GM19238 (cell line): ENCODE measurements around the gene TRERF1.
"Not testable (repeated sequence)": the region's sequence is repeated elsewhere in the genome, so short reads cannot be mapped to it uniquely, and the experiment has no call there.

ENCODE experiments used
- DNase-seq: peaks from one replicate; pipeline ENCODE4 v3.0.0; 2011; ENCODE audit warnings: low spot score; ENCODE audit not compliant: insufficient read length

TRERF1 gene

DNA sequence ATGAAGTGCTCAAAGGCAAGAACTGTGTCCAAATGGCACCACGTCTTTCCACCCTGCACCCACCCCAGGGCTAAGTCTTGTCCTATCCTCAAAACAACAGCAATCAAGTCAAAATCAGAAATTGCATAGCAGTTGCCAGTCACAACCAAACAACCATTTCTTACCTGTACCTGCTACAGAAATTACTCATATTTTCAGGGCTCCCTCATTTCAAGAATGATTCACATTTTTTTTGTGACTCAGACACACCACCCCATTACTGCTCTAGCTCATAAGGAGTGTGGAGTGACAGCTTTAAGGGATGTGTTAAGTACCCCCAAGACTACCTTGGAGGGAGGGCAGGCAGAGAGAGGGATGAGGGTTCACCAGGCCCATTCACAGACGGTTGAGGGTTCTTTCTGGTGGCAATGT lies 111.7 kb downstream of the TRERF1 start:
- DNase-seq: peak; percentile 32

DNA sequence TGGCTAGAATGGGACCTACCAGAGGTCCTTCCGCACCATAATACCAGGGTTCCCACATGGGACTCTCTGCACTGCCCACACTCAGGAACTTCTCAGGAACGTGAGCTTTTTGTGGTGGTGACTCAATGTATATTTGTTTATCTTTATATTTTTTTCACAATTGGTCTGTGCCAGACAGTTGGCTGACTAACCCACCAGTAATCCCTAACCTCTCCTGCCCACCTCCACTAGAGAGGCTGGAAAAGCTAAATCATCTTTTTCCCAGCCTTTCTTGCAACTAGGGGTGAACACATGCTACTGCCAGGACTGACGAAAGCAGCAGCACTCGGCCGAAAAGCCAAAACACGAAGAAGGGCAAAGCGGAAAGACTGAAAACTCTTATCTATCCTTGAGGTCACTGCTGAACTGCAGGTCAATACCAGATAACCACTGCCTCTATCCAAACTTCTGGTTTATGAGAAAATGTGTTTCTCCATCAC lies 112.9 kb downstream of the TRERF1 start:
- no peak for DNase-seq

DNA sequence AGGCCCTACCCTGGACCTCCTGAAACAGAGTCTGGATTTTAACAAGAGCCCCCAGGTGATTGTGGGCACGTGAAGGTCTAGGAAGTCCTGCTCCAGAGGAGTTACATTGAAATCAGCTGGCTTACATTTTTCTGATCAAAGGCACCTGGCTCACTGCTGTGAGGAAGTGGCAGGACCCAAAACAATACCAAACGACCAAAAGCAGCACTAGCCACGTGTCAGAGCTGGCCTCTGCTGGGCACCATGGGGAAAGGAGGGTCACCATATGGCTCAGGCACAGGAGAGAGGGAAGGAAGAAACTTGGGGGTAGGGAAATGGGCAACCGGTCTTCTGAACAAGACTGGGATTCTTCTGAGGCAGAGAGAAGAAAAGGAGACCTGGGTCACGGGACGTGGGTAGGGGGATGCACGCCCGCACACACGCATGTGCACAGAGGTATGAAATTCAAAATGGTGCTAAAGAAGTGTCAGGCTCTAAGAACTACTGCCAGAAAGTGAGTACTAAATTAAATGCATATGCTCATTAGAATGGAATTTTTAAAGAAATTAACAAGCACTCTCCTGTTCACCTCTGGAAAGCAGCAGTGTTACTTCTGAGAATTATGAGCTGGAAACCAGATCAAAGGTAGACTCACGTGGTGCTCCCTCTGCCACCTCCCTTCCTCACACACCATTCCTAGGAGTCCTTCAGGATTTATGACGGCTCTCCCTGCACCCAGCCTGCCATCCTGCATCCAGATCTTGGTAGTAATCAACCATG lies 113.6 kb downstream of the TRERF1 start:
- DNase-seq: no peak

DNA sequence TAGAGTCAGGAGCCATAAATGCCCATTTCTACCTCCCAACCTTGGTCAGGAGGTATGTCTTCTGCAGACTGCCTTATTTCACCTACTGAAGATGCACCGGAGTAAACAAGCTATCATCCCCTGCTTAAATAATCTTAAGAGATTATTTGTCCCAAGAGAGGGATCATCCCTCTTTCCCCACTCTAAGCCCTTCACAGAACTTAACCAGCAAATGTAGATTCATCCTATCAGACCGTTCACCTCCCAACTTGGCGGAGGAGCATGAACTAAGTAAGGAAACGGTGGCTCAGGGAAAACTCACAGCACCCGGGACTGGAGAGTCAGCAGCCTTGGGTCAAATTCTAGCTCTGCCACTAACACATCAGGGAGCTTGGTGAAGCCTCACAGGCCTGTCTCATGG lies 115.3 kb downstream of the TRERF1 start:
- no peak for DNase-seq

DNA sequence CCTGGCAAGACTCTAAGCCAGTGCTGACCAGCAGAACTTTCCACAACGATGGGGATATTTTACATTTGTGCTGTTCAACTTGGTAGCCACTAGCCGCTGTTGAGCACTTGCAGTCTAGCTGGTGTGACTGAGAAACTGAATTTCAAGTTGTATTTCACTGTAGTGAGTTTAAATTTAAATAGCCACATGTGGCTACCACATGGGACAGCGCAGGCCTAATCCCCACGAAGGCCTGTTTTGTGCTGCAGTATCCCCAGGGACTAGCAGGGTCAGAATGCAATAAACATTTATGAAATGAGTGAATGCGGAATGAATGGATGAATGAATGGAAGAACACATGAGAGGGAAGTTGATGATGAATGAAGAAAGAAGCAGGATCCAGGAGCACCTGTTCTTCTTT lies 115.8 kb downstream of the TRERF1 start:
- no peak for DNase-seq

DNA sequence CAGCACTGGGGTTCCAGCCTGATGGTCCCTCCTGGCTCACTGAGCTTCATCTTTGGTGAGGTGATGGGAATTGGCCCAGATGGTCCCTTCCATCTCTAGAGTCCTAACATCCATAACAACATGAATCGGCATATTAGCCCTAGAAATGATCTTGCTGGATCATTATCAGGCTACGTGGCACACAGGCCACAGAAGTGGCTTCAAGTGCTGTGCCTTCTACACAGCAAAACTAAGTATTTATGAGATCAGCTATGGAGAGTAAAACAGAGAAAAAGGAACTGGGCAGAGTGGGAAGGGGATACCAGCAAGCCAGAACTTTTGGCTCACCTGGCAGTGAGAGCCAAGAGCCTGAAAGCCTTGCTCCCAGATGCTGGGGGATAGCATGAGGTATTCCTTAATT lies 116.9 kb downstream of the TRERF1 start:
- DNase-seq: no peak

DNA sequence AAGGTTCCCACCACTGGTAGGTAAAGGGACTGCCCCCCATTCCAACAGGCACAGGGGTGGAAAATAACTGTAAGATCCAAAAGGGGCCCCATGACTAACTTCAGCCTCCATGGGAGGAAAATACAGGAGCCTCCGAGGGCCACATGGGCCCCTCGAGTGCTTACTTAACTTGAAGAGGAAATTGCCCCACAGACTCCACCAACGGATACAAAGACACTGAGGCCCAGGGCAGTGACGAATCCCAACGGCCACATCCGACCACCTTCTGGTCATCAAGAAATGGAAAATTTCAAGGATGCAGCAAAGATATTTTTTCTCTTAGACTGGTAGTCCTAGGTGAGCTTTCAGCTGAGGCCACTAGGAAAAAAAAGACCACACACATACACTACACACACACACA lies 118.1 kb downstream of the TRERF1 start:
- DNase-seq: no peak

DNA sequence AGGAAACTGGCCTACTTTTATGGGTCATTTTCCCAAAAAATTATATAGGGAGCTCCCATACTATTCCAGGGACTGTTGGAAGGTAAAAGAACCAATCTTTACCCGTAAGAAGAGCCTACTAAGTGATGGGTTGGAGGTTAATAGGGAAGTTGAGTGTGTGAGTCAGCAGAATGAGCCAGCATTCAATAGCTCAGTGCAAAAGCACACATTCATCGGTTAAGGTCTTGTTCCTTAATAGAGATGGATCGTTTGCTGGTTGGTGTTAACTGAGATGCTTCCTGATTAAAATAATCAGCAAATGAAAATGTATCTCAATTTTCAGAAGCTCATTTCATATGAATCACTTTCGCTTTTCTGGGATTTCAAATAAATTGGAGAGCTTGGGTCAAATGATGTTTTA lies 118.8 kb downstream of the TRERF1 start:
- no peak for DNase-seq

DNA sequence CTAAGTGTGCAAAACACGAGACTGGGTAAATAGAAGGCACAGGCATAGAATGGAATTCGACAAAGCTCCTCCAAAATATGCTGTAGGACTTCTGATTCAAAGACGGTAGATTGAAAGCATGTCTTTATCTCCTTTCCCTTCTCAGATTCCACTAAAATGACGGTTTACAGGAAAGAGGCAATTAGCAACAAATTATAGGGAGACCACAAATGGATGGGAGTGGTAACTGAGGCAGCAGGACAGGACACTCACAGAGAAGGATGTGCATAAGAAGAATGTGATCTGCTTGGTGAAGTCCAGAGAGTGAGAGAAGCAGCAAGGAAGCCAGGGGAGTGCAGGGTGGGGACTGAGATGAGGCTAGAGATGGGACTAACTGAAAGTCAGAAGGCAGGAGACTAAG lies 120.7 kb downstream of the TRERF1 start:
- no peak for DNase-seq

DNA sequence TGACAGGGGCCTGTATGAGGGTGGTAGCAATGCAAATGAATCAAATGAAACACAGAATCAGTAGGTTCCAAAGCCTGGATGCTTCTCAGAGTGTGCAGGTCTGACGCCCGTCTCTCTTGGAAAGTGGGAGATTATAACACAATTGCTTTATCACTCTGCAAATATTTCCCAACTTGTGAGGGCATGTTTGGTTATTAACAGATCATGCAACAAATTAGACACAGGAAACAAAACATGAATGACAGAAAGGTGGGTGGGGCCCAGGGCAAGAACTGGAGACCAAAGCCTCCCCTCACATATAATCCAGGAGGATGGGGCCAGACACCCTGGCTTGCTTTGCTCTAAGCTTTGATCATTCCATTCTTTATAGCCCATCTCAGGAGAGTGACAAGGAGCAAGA lies 125.5 kb downstream of the TRERF1 start:
- no peak for DNase-seq

DNA sequence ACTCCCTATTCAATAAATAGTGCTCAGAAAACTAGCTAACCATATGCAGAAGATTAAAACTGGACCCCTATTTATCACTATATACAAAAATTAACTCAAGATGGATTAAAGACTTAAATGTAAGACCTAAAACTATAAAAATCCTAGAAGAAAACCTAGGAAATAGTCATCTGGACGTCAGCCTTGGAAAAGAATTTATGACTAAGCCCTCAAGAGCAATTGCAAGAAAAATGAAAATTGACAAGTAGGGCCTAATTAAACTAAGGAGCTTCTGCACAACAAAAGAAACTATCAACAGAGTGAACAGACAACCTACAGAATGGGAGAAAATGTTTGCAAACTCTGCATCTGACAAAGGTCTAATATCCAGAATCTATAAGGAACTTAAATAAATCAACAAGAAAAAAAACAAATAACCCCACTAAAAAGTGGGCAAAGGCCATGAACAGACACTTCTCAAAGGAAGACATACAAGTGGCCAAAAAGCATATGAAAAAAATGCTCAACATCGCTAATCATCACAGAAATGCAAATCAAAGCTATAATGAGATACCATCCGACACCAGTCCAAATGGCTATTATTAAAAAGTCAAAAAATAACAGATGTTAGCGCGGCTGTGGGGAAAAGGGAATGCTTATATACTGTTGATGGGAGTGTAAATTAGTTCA lies 126.9 kb downstream of the TRERF1 start:
- DNase-seq: not testable (repeated sequence)

DNA sequence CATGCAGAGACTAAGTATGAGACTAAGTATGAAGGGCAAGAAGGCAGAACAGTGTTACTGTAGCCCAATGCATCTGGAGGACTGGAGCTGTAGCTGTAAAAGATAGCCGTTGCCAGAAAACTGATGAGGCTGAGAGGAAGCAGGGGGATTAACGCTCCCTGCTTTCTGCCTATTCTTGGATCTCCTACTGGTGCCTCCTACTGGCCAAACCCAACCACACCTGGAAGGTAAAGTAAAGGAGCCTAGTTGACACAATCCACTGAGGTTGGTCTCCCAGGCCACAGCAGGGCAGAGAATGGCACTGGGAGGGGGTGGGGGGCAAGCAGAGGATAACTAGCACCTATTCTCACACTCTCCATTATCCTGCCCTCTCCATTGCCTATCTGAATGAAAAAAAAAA lies 129.1 kb downstream of the TRERF1 start:
- no peak for DNase-seq

DNA sequence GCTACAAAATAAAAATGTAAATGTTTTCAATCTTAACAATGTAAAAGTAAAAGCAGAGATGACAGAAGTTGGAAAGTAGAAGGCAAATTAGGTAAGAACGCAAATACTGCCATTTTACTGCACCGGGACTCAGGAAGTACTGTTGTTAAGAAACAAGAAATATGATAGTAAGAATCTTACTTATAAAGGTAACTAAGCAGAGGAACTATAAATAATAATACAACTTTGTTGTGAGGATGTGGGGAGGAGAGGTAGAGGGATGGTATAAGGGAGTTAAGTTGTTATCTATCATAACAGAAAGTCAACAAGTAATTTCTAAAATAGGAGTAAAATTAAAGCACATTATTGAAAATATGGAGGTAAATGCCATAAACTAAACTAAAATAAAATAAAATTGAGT lies 129.8 kb downstream of the TRERF1 start:
- no peak for DNase-seq

DNA sequence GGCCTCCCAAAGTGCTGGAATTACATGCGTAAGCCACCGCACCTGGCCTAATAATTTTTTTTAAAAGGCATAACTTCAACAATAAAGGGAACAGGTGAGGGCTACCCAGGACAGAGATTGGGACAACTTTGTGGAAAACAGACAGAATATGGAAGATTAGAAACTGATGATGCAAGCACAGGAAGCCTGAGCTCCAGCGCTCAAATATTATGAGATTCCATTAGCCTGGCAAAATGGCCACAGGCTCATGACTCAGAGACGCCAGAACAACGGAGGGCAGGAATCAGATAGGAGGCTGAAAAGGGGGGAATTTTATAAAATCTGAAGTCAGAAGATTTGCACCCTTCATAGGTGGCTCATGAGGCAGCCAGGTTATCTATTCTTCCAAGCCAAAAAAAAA lies 131.0 kb downstream of the TRERF1 start:
- no peak for DNase-seq

DNA sequence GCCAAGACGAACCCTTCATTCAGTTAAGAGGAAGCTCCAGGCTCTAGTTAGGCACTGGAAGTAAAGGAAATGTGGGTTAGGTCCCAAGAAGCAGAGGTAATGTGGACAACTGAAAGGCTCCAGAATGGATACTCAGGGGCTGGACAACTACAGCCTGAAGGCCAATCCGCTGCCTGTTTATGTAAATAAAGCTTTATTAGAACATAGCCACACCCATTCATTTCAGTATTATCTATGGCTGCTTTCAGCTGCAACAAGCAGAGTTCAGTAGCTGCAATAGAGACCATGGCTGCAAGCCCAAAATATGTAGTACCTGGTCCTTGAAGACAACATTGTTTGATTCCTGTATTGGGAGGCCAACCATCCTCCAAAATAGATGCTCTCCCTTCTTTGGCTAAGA lies 133.2 kb downstream of the TRERF1 start:
- DNase-seq: no peak

DNA sequence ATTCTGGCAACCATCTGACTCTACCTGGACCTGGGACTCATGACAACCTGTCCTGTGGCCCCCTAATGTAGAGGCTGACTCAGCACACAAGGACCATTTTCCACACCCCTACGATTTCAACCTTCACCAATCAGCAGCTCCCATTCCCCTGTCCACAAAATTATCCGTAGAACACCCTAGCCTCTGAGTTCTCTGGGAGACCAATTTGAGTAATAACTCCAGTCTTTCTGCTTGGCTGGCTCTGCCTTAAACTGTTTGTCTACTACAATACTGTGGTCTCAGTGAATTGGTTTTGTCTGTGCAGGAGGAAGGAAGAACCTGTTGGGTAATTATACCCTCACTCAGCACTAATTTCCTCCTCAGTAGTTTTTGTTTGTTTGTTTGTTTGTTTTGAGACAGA lies 134.7 kb downstream of the TRERF1 start:
- no peak for DNase-seq

DNA sequence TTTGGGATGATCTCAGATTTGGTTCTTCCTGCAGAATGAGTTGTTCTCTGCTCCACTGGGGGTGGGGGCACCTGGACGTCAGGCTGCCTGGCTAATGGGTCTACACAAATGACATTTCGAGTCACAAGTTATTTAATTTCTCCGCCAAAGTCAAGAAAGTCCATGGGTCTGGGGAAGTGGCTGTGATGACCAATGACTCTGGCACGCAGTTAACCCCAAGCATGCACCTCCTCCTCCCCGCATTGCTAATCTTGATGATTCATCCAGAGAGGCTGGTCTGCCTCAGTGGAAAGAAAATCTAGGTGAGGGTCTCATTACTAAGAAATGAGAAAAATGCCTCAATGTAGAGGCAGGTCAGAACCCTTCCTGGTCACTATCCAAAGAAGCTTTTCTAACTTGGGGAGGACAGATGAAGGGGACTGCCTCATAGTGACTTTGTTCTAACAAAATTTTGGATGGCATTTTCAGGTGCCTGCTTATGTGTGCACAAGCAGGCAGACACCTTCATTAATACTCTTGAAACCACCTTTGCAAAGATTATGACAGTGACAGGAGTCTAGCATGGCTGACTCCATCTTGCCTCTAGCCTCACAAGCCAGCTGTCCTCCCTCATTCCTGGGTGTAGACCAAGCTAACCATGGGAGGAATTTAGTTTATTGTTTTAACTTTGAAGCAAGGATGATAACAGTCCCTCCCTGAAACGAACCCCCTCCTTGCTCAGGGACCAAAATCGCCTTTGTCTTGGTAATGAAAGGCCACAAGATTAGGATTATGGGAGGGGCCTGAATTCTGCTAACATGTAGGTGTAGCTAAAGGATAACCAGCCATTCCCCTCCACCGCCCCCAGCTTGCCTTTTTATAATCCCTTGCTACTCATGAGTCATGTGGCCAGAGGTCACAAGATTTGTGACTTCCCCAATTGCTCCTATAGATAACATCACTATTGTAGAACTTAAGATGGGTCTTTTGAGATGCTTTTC lies 135.4 kb downstream of the TRERF1 start:
- no peak for DNase-seq

DNA sequence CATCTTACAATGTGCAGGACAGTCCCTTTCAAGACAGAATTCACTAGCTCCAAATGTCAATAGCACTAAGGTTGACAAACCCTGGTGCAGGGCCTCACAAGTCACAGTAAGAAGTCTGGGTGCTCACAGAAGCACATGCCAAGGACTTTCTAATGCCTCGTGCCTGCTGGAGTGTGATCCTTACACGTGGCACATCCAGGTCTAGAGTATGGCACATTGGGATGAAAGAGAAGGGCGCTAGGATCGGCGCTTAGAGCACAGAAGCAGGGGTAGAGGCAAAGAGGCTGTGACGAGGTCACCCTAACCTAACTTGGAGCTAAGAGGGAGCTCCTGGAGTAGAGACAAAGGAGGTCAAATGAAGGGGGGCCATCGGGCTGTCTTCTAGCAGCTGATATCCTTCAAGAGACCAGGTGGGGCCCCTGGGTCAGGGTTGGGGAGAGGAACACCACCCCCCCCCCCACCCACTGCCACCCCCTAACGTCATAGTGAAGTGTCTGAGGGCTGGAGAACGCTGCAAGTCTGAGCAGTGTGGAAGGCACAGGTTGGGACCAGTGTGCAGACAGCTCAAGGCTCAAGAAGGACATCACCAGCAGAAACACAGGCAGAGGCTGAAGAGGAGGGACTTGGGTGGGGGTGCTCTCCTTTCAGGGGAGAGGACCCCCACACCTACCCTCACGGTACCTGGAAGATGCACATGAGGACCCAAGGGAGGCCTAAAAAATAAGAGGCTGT lies 136.3 kb downstream of the TRERF1 start:
- DNase-seq: no peak

DNA sequence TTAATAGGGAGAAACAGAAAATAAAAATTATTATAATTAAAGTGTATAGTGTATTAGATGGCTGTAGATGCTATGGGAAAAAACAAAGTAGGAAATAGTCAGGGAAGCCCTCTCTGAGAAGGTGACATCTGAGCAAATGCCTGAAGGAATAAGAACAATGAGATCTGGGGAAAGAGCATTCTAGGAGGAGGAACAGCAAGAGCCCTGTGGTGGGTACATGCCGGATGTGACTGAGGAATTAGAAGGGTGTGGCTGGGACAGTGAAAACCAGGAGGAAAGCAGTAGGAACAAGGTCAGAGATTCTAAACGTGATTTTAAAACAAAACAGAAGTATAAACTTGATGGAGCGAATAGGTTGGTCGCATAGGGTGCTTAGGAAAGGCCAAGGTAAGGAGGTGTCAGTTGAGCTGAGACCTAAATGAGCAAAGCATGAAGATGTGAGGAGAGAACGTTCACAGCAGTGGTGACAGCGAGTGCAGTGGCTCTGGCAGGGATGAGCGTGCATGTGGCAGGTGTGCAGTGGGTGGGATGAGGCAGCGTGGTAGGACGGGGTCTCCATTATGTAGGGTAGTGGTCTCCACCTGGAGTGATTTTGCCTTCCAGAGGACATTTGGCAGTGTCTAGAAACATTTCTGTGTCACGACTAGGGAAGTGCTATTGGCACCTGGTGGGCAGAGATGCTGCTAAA lies 137.0 kb downstream of the TRERF1 start:
- no peak for DNase-seq

DNA sequence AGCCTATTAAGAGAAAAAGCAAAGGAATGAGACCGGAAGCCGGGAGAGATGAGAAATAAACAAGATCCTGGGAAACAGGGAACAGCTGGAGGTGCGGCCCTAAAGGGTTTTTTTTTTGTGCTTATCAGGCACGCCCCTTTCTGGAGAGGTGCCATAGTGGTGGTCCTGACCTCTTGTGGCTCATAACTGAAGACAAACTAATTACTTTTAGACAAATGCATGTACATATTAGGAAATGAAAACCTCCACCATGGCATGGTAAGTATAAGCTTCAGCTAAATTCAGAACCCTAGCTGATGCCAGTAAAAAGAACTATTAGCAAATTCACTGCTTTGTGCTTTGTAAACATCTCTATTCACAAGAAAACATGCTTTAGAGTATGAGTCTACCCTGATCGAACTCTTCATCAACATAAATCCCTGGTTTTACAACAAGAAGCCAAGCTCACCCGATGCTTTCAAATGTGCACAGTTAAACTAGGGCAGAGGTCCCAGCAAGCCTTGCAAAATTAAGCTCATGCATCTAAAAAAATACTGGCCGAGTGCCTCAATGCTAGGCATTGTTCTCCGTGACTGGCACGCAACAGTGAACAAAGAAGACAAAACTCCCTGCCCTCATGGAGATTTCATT lies 137.7 kb downstream of the TRERF1 start:
- no peak for DNase-seq
